ENCODE data around the gene DYDC1.
"Not testable (repeated sequence)": the region's sequence is repeated elsewhere in the genome, so short reads cannot be mapped to it uniquely, and the experiment has no call there.

DYDC1 gene

GRCh38 chr10:80313523-80313922 lies 43.0 kb downstream of the DYDC1 start:
- H3K18ac ChIP-seq (ENCODE audit: low read depth in 1 of 2, low read length in 2 of 2), result no peak overlapping the region
- H3K4me1 ChIP-seq (ENCODE audit: control insufficient read depth, insufficient read depth, low read depth, low read length), result no peaks in the 10 kb centered on the region
- H3K4ac ChIP-seq (ENCODE audit: low read depth in 1 of 2, low read length in 2 of 2), result no peak overlapping the region
- H2AK5ac ChIP-seq (ENCODE audit: low read length, severe bottlenecking), result no peak overlapping the region
- H3K79me1 ChIP-seq (replicated peaks; ENCODE audit: low read length, poor library complexity, severe bottlenecking), result no peaks in the 10 kb centered on the region
- no peaks in the 10 kb centered on the region for H3K27me3 ChIP-seq (ENCODE audit: control insufficient read depth in 1 of 2, insufficient read depth in 1 of 2, low read length in 2 of 2)
- DNase-seq, result no peak
- H4K91ac ChIP-seq (ENCODE audit: low read length), result no peak overlapping the region
- no peak overlapping the region for H2AFZ ChIP-seq (ENCODE audit: low read depth, low read length)
- WGBS, result 82% methylated on average over 5 of the region's 5 CpGs
- H2BK120ac ChIP-seq (ENCODE audit: low read depth, low read length), result no peak overlapping the region
- no peak overlapping the region for H3K27ac ChIP-seq (ENCODE audit: low read length, poor library complexity, severe bottlenecking)
- H2BK5ac ChIP-seq (ENCODE audit: low read depth, low read length, poor library complexity, severe bottlenecking), result no peak overlapping the region
- no peak overlapping the region for H2BK15ac ChIP-seq (ENCODE audit: low read depth, poor library complexity, severe bottlenecking)
- H3K9me3 ChIP-seq (ENCODE audit: control insufficient read depth, low read length), result peaks cover 5% of the 10 kb centered on the region
- H3K4me2 ChIP-seq (ENCODE audit: low read length, poor library complexity, severe bottlenecking), result no peak overlapping the region
- no peak overlapping the region for H3K4me3 ChIP-seq (ENCODE audit: insufficient read depth in 1 of 2, low read depth in 1 of 2, low read length in 2 of 2)
- no peak overlapping the region for H3K23ac ChIP-seq (ENCODE audit: low read length in 2 of 2)
- H3K14ac ChIP-seq (ENCODE audit: low read length in 2 of 2), result no peak overlapping the region
- no peak overlapping the region for H4K8ac ChIP-seq (ENCODE audit: low read length)
- H3K9ac ChIP-seq (ENCODE audit: low read length), result no peak overlapping the region
- no peak overlapping the region for H2BK12ac ChIP-seq (ENCODE audit: low read length in 2 of 2)
- H3K36me3 ChIP-seq (ENCODE audit: control insufficient read depth in 1 of 2, insufficient read depth in 2 of 2, low read depth in 1 of 2, low read length in 2 of 2), result no peaks in the 10 kb centered on the region

GRCh38 chr10:80305989-80306388 lies 50.6 kb downstream of the DYDC1 start:
- H2BK5ac ChIP-seq (ENCODE audit: low read depth, low read length, poor library complexity, severe bottlenecking); DNase-seq; H3K9me3 ChIP-seq (ENCODE audit: control insufficient read depth, low read length); H2BK120ac ChIP-seq (ENCODE audit: low read depth, low read length); H2AK5ac ChIP-seq (ENCODE audit: low read length, severe bottlenecking); H3K79me1 ChIP-seq (replicated peaks; ENCODE audit: low read length, poor library complexity, severe bottlenecking); H3K36me3 ChIP-seq (ENCODE audit: control insufficient read depth in 1 of 2, insufficient read depth in 2 of 2, low read depth in 1 of 2, low read length in 2 of 2); H3K9ac ChIP-seq (ENCODE audit: low read length); H3K27me3 ChIP-seq (ENCODE audit: control insufficient read depth in 1 of 2, insufficient read depth in 1 of 2, low read length in 2 of 2); H3K4me1 ChIP-seq (ENCODE audit: control insufficient read depth, insufficient read depth, low read depth, low read length); H2BK12ac ChIP-seq (ENCODE audit: low read length in 2 of 2); H4K91ac ChIP-seq (ENCODE audit: low read length); H3K4me3 ChIP-seq (ENCODE audit: insufficient read depth in 1 of 2, low read depth in 1 of 2, low read length in 2 of 2); H3K4ac ChIP-seq (ENCODE audit: low read depth in 1 of 2, low read length in 2 of 2); H3K4me2 ChIP-seq (ENCODE audit: low read length, poor library complexity, severe bottlenecking); H3K23ac ChIP-seq (ENCODE audit: low read length in 2 of 2); H2BK15ac ChIP-seq (ENCODE audit: low read depth, poor library complexity, severe bottlenecking); H3K18ac ChIP-seq (ENCODE audit: low read depth in 1 of 2, low read length in 2 of 2); H3K14ac ChIP-seq (ENCODE audit: low read length in 2 of 2); H2AFZ ChIP-seq (ENCODE audit: low read depth, low read length); H4K8ac ChIP-seq (ENCODE audit: low read length); H3K27ac ChIP-seq (ENCODE audit: low read length, poor library complexity, severe bottlenecking): not testable (repeated sequence)
- 86% methylated on average over 1 of the region's 3 CpGs for WGBS

DNA sequence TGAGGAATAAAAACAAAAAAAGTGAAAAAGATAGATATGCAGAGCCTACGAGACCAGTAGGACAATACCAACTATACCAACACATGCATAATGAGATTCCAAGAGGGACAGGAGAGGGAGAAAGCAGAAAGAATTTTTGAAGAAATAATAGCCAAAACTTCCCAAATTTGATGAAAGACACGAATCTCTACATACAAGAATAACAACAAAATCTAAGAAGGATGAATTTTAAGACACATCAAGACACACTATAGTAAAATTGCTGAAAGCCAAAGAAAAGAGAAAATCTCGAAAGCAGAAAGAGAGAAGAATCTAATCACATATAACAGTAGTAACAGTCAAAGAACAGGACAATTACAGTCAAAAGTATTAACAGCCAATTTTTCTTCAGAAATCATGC lies 59.6 kb downstream of the DYDC1 start:
- no CpG with 5 or more reads among the region's 3 CpGs for WGBS
- Histone ChIP-seq H2BK120ac (ENCODE audit: low read depth, low read length) (no peak overlapping the region), H2BK5ac (ENCODE audit: low read depth, low read length, poor library complexity, severe bottlenecking) (no peak overlapping the region), H3K23ac (ENCODE audit: low read length in 2 of 2) (no peak overlapping the region), H3K14ac (ENCODE audit: low read length in 2 of 2) (no peak overlapping the region), H2BK15ac (ENCODE audit: low read depth, poor library complexity, severe bottlenecking) (no peak overlapping the region), H3K9me3 (ENCODE audit: control insufficient read depth, low read length) (peaks cover 48% of the 10 kb centered on the region), H3K4me3 (ENCODE audit: insufficient read depth in 1 of 2, low read depth in 1 of 2, low read length in 2 of 2) (no peak overlapping the region), H2AK5ac (ENCODE audit: low read length, severe bottlenecking) (no peak overlapping the region), H3K18ac (ENCODE audit: low read depth in 1 of 2, low read length in 2 of 2) (no peak overlapping the region), H3K27ac (ENCODE audit: low read length, poor library complexity, severe bottlenecking) (no peak overlapping the region), H4K91ac (ENCODE audit: low read length) (no peak overlapping the region), H3K36me3 (ENCODE audit: control insufficient read depth in 1 of 2, insufficient read depth in 2 of 2, low read depth in 1 of 2, low read length in 2 of 2) (no peaks in the 10 kb centered on the region), H3K4me2 (ENCODE audit: low read length, poor library complexity, severe bottlenecking) (no peak overlapping the region), H2AFZ (ENCODE audit: low read depth, low read length) (no peak overlapping the region), H3K4ac (ENCODE audit: low read depth in 1 of 2, low read length in 2 of 2) (no peak overlapping the region), H3K9ac (ENCODE audit: low read length) (no peak overlapping the region), H4K8ac (ENCODE audit: low read length) (no peak overlapping the region), H3K79me1 (replicated peaks; ENCODE audit: low read length, poor library complexity, severe bottlenecking) (no peaks in the 10 kb centered on the region), H2BK12ac (ENCODE audit: low read length in 2 of 2) (no peak overlapping the region), H3K27me3 (ENCODE audit: control insufficient read depth in 1 of 2, insufficient read depth in 1 of 2, low read length in 2 of 2) (peaks cover 0 to 15% of the 10 kb centered on the region in 2 experiments), H3K4me1 (ENCODE audit: control insufficient read depth, insufficient read depth, low read depth, low read length) (no peaks in the 10 kb centered on the region)
- DNase-seq, result no peak

- Histone ChIP-seq H3K23ac (ENCODE audit: low read length in 2 of 2) (no peak overlapping the region), H3K9ac (ENCODE audit: low read length) (no peak overlapping the region), H3K27me3 (ENCODE audit: control insufficient read depth in 1 of 2, insufficient read depth in 1 of 2, low read length in 2 of 2) (peaks cover 14 to 39% of the 10 kb centered on the region in 2 experiments), H3K4ac (ENCODE audit: low read depth in 1 of 2, low read length in 2 of 2) (no peak overlapping the region), H2BK15ac (ENCODE audit: low read depth, poor library complexity, severe bottlenecking) (no peak overlapping the region), H3K4me3 (ENCODE audit: insufficient read depth in 1 of 2, low read depth in 1 of 2, low read length in 2 of 2) (no peak overlapping the region), H3K4me1 (ENCODE audit: control insufficient read depth, insufficient read depth, low read depth, low read length) (peaks cover 1% of the 10 kb centered on the region), H2BK12ac (ENCODE audit: low read length in 2 of 2) (no peak overlapping the region), H4K91ac (ENCODE audit: low read length) (no peak overlapping the region), H3K18ac (ENCODE audit: low read depth in 1 of 2, low read length in 2 of 2) (no peak overlapping the region), H2BK5ac (ENCODE audit: low read depth, low read length, poor library complexity, severe bottlenecking) (no peak overlapping the region), H3K9me3 (ENCODE audit: control insufficient read depth, low read length) (peaks cover 28% of the 10 kb centered on the region), H3K27ac (ENCODE audit: low read length, poor library complexity, severe bottlenecking) (no peak overlapping the region), H3K4me2 (ENCODE audit: low read length, poor library complexity, severe bottlenecking) (no peak overlapping the region), H3K36me3 (ENCODE audit: control insufficient read depth in 1 of 2, insufficient read depth in 2 of 2, low read depth in 1 of 2, low read length in 2 of 2) (no peaks in the 10 kb centered on the region), H3K14ac (ENCODE audit: low read length in 2 of 2) (no peak overlapping the region), H3K79me1 (replicated peaks; ENCODE audit: low read length, poor library complexity, severe bottlenecking) (no peaks in the 10 kb centered on the region), H2AK5ac (ENCODE audit: low read length, severe bottlenecking) (no peak overlapping the region), H2AFZ (ENCODE audit: low read depth, low read length) (no peak overlapping the region), H2BK120ac (ENCODE audit: low read depth, low read length) (no peak overlapping the region), H4K8ac (ENCODE audit: low read length) (no peak overlapping the region)
- 80% methylated on average over 5 of the region's 6 CpGs for WGBS
- no peak for DNase-seq
These were observed 63.8 kb downstream of the DYDC1 start for GRCh38 chr10:80292607-80293239.

Measured in mesenchymal stem cell (in vitro differentiated cells and primary cell).